GM21515 (cell line): Measurements from ENCODE around the gene SLC6A19.

ENCODE experiments used
- ATAC-seq: cut with Tn5 transposase; IDR thresholded peaks from one replicate; pipeline ENCODE4 v1.9.1; 2021; ENCODE audit not compliant: unreplicated experiment

SLC6A19 gene

DNA sequence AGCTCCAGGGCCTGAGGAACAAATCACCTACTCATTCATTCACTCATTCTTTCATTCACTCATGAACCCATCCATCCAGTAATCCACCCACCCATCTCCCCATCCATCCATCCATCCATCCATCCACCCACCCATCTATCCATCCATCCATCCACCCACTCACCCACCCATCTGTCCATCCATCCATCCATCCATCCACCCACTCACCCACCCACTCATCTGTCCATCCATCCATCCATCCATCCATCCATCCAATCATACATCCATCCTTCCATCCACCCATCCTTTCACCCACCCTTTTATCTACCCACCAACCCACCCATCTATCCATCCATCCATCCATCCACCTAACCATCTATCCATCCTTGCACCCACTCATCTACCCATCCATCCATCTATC lies 35.5 kb upstream of the SLC6A19 start:
- ATAC-seq: no peak

DNA sequence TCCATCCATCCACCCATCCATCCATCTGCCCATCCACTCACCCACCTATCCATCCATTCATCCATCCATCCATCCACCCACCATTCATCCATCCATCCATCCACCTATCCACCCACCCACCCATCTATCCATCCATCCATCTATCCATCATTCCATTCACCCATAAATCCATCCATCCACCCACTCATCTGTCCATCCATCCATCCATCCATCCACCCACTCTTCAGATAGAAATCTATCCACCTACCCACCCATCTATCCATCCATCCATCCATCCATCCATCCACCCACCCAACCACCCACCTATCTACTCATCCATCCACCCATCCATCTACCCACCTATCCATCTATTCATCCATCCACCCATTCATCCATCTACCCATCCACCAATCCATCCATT lies 35.0 kb upstream of the SLC6A19 start:
- ATAC-seq: no peak

DNA sequence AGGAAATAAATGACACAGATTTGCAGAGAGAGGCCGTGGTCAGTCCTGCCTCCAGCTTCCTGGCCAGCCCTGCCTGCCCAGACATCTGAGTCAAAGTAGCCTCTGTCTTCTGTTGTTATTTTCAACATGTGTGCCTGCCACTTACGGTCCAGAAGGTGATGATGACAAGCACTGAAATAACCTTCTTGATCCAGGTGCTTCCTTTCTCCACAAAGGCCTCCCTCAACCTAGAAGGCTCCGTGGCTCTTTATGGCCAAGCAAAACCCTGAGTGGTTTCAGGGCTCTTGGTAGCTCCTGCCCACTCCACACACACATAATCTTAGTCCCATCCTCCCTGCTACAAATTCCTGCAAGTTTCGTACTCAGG lies 34.1 kb upstream of the SLC6A19 start:
- ATAC-seq: no peak

DNA sequence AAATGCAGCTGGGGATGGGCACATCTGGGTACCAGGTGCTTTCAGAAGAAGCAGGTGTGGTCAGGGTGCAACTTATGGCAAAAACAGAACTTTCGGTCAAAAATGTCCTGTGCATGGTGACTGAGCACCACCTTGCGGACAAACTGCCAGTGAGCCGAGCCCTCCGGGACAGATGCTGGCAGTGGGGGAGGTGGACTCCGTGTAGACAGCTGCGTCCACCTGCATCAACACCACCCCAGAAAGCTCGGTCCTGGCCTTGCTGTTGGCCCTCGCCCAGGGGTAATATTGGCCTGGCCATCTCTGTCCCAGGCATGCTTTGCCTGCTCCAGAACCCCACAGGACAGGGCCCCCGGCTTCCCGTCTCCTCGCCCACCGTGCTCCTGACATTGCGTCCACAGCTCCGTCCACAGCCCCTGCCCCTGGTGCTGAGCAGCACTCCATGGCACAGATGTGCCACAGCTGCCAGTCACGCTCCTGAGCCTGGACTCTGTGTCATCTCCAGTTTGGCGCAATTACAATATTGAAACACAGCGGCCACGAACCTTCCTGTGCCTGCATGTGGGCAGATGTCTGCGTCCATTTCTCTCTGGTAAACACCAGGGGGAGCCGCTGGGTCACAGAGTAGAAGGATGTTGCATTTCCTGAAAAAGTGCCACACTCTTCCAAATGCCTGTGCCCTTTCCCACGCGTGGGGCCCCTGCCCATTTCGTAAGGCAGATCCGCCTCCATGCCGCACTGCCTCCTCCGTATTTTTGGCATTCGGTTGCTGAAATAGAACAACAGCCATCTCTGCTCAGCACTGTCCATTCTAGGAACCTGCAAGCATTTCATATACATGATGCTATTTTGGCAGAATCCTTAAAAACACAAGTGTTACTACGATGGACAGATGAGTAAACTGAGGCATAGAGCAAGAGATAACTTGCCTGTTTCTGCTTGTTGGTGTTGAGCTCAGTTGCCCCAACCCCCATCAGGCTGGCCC lies 33.4 kb upstream of the SLC6A19 start:
- ATAC-seq: peak; percentile 71

DNA sequence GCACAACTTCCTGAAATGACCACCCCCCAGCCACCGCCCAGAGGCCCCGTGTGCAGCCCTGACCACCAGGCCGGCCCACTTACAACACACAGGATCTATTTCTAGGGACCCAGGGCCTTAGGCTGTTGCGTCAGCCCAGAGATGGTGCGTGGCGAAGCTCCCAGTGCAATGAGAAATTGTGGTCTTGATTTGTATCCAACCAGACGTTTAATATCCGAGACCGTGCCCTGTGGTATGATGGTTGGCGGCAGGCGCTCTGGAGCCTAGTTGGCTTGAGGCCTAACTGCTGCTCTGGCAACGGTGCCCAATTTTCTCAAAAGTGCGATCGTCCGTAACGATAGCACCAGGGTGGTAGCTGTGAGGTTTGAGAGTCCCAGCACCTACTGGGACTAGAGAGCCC lies 32.6 kb upstream of the SLC6A19 start:
- no peak for ATAC-seq

DNA sequence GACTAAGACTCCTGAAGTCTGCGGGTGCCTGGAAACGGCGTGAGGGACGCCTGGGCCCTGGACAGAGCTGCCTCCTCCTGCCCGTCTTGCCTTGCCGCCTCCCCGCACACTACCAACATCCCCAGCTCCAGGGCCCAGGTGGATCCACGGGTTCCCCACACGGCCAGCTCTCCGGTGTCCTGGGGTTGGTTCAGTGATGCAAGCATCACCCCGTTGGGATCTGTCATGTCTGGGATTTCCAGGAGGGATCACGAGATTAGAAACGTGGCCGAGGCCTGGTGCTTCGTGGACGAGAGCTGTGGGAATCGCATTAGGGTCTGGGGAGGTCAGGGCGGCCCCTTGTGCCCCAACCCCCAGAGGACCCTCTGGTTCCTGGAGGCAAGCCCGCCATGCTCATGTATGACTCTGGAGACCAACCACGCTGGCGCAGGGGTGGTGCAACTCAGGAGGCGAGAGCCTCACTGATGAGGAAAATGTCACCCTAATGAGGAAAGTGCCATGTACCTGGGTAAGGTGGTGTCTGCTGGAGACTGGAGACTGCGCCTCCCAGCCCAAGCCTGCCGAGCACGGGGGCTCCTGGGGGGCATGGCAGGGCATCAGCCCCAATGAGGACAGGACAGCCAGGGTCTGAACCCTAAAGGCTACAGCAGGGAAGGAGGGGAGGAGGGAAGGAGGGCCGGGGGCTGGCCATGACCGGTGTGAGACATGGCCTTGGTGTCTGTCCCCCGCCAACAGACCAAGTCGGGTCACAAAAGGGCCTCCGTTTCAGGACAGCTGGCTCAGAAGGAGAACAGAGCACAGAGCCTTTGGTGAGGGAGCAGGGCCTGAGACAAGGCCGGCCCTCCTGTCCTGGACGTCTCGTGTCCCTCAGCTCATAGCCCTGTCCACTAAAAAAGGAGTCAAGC lies 31.9 kb upstream of the SLC6A19 start:
- ATAC-seq: no peak

DNA sequence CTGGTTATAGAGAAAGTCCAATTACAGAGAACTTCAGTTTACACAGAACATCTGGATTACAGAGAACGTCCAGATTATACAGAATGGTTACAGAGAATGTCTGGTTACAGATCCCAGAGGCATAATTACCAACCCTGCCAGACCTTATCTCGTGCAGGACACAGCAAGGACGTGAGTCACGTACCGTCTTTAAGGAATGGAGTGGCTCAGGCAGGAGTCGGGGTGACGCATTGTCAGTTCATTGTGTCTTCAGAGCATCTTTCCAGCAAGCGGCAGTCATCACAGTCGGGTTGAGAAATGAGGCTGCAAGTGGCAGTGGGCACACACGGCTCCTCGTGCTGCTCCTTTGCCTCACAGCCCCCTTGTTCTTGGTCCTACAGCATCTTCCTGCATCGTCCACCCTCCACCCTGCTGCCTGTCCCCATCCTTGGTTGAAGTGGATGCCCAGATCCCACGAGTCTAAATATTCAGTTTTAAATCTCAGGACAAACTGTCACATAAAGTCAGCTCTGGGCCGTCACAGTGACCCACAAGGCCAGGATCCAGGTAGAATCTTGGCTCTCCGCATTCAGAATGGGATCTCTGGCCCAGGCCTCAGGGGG lies 30.0 kb upstream of the SLC6A19 start:
- ATAC-seq: no peak

DNA sequence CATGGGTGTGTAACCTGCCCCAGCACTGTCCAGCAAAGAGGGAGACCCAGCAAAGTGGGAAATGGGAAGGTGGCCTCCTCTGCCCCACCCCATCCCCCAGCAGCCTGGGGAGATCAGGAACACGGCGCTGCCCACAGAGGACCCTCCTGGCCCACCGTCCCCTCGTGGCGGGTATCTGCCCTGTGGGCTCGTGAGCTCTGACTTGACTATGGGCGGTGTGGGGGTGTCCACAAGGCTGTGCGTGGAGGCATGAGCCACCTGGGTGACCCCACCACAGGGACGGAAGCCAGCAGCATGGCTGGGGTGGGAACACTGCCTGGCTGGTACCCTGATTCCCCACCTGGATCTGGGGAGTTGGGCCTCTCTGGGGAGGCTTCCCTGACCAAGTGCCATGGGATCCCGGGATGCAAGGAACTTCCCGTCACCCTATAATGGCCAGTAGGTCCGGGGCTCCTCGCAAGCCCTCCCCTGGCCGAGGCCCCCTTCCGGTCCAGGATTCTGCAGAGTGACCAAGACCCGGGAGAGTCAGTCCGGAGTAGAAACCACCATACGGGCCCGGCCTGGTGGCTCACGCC lies 29.3 kb upstream of the SLC6A19 start:
- no peak for ATAC-seq

DNA sequence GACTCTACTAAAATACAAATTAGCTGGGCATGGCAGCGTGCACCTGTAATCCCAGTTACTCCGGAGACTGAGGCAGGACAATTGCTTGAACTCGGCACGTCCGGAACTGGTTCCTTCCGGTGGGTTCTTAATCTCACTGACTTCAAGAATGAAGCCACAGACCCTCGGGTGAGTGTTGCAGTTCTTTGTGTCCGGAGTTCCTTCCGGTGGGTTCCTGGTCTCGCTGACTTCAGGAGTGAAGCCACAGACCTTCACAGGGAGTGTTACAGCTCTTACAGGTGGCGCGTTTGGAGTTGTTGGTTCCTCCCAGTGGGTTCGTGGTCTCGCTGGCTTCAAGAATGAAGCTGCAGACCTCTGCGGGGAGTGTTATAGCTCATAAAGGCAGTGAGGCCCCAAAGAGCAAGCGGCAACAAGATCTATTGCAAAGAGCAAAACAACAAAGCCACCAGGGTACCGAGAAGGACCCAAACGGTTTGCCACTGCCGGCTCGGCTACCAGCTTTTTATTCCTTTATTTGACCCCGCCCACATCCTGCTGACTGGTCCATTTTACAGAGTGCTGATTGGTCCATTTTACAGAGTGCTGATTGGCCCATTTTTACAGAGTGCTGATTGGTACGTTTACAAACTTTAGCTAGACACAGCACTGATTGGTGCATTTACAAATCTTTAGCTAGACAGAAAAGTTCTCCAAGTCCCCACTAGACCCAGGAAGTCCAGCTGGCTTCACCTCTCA lies 28.6 kb upstream of the SLC6A19 start:
- ATAC-seq: no peak

DNA sequence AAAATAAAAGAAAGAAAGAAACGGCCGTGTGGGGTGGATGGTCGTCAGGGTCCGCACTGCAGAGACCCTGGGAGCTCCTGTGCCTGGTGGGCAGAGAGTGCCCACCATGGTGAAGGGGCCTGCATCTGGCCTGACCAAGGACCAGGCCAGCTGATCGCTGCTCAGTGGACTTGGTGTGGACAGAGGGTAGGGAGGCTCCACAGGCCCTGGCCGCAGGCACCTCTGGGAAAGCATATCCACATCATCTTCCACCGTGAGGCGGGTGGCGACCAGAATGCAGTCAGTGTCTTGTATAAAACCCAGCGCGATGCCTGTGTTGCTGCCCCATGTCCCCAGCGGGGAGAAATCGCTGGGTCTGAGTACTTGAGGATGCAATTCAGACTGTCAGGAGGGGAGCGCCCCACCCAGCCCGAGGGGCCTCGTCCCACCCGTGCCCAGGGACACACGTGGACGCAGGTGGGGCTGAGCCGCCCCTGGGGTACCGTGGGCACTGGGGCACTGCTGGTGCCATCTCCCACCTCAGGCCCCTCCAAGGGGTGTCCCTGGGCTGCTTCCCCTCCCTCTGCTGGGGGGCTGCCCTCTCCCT lies 27.8 kb upstream of the SLC6A19 start:
- ATAC-seq: no peak

DNA sequence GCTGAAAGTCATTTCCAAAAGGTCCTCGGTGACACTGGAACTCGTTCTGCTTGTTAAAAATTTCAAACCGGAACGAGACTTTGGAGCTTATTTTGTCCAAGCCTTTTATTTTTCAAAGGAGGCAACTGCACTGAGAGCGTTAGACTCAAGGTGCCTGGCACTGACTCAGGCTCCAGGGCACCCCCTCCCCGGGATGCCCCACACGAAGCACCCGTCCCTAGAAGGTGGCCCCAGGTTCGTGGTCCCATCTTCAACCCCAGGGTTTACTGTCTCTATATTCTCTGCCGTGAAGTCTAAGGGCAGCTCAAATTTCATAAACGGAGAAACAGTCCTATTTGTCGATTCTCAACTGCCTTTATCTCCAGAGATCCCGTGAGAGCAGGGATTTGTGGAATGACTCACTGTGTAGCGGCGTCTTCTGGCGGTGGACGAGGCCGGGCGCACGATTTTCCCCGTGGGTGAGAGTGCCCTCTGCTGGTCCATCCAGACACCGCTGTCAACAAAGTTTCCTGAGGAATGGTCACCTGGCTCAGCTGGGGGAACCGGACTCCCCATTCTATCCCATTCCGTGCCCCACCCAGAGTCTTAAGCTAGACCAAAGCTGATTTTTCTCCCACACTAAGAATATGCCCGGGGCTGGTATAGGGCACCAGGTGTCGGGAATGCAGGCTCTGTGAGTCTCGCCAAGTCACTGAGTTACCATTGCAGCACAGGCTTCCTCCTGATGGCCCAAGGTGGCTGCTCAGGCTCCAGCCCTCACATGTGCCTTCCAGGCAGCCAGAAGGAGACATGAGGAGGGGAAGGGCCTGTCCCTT lies 27.1 kb upstream of the SLC6A19 start:
- ATAC-seq: no peak

DNA sequence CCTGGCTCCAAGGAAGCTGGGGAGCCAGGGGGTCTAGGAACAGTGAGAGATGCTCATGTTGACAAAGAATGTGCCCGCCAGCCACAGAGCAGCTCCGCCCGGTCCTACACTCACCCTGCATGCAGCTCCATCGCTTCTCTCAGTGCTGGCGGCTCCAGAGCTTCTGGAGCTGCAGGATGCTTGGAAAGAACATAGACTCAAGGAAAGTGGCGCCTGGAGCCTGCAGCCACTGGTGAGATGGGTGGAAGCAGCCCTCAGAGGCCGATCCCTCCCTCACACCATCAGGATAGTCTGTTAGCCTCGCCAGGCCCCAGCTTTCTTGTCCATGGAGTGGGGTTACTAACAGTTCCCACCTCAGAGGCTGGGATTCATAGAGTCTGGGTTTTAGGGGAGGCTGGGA lies 26.4 kb upstream of the SLC6A19 start:
- ATAC-seq: no peak

DNA sequence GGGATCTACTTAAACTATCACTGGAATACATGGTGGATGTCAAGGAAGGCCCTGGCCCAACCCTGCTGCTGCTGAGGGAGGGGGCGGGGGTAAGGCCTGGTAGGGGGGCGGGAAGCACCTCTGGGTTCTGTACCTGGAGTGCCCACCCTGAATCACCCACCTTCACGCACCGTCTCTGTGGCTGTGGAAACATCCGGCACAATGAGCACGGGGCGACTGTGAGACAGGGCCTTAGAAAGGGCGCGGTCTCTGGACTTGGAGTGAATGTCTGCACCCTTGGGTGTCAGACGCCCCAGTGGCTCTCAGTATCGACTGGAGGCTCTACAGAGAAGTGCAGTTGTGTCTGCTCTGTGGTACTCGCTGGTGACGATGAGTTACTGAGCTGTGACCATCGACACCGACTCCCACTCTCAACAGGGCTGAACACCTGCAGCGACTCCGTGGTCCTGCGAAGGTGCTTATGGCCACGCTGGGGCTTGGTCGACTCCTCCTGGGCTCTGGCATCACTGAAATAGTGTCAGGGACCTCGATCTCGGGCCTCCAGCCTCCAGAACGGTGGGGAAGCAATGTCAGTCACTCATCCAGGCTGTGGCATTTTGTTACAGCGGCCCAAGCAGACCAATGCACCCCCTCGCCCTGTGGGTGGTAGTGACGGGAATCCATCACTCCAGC lies 25.5 kb upstream of the SLC6A19 start:
- ATAC-seq: no peak

DNA sequence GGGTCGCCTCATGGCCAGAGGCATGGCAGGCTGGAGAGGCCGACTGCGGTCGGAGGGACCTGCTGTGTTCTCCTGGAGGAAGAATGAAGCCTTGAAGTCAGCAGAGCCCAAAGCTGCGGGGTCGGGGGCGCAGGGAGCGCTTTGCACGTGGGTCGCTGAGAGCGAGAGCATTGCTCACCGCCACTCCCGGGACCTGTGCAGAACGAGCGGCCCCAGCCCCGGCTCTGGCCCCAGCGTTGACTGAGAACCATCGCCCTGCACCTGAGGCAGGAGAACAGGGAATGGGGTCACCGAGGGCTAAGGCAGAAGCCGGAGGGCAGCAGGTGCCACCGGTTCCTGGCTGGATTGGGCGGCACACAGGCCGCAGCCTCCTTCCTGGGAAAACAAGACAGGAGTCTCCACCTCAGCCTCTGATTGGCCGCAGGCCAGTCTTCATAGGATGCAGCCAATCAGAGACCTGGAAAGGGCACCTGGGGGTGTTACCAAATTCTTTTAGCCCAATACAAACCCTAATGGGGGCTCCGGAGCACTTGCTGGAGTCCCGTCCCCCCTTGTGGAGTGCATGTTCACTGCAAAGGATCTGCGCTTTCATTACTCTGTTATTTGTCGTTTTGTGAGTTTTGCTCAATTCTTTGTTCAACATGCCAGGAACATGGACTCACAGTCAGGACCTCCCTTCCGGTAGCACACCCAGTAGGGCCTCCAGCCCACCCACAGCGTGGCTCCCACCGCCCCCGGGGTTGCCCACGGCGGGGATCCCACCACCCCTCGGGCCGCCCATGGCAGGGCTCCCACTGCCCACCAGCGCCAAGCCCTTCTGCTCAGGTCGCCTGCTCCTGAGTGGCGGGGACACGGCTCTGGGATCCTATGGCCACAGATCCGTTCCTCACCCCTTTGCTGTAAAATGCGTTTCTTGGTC lies 24.7 kb upstream of the SLC6A19 start:
- no peak for ATAC-seq

DNA sequence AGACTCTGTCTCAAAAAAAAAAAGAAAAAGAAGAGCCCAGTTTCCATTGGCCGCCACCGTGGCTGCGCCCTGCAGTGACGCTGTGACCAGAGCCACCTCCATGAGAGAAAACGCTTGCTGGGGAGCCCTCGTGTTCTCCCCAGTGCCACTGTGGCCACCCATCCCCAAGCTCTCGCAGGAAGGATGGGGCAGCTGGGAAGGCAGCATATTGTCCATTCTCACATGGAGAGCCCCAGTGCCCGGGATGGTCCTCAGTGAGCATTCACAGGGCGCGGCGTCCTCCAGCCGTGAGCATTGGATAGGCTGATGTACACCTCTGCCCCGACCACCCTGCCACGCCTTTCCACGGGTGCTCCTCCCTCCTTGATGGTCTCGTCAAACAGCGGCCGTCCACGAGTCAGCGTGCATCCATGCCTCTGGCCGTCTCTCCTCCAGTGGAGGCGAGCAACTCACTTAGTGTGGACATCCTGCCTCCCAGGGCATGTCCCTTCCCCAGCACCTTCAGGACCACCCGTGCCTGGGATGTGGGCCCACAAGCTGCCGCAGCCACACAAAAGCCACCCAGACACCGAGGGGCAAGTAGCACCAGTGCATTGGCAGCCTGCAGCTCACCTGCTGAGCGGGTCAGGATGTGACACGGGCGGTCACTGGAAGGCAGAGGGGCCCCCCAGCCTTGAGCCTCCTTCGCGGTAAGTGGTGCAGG lies 23.4 kb upstream of the SLC6A19 start:
- no peak for ATAC-seq

DNA sequence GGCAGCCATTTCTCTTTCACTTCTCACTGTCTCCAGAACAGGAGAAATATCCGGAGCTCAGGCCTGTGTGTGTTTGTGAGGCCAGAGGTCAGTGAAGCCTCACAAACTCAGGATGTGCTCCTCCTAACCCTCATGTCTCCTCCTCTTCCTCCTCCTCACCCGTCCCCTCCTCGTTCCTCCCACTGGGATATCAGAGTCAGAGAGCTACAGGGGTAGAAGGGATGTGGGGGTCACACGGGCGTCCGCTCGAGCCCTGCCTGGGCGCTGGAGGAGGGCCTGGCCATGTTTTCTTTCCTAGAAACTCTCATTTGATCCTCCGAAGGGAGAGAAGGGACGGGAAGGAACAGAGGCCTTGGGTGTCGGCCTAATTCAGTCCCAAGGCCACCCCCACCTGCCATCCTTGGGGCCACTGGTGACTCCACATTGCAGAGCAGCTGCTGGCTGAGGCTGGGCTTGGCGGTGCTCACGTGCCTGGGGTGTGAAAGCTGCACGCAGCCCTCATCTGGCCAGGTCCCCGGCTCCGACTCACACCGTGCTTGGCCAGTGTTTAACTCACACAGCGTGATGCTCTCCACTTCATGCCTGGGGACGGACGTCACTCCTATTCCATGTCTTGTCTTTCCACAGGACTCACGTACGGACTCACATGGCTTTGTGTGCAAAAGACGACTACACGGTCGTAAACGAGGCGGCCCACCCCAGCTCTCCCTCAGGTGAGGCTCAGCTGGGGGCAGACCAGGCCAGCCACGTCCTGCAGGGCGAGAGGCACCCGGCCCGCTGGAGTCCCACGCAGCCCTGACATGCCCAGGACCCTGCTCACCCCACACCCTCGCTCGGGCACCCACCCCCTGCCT lies 22.6 kb upstream of the SLC6A19 start:
- no peak for ATAC-seq
